ENCODE measurements around the gene NANOS3. TPM values are rescaled to one million over a fixed set of nuclear protein-coding genes. Genes with fewer than 3 reads are reported as not detected.
A peak's percentile ranks its signal among the peaks of the same experiment; 100 is the strongest.

The NANOS3 gene
- polyA plus RNA-seq, 2 donors = not detected

GRCh38 chr19:13884726-13885591 lies 8.0 kb downstream of the NANOS3 start:
- no peaks in the 10 kb centered on the region for H3K9me3 ChIP-seq (ENCODE audit: control insufficient read depth in 2 of 2, insufficient read depth in 1 of 2, low read depth in 1 of 2, low read length in 1 of 2)
- H3K4me3 ChIP-seq (ENCODE audit: low read depth in 1 of 2, low read length in 2 of 2) = peak overlapping the region; percentile 36 to 38
- H3K36me3 ChIP-seq (ENCODE audit: control insufficient read depth in 2 of 2, insufficient read depth in 2 of 2, low read length in 1 of 2) = no peaks in the 10 kb centered on the region
- H3K4me1 ChIP-seq (ENCODE audit: control insufficient read depth in 2 of 2, insufficient read depth in 2 of 2, low read length in 1 of 2) = peaks cover 21 to 45% of the 10 kb centered on the region in 2 donors
- no peaks in the 10 kb centered on the region for H3K27me3 ChIP-seq (ENCODE audit: control insufficient read depth in 1 of 2, insufficient read depth in 2 of 2, low read length in 2 of 2)
- 47 to 48% methylated on average over 26 of the region's 26 CpGs for WGBS, 2 donors
- H3K27ac ChIP-seq (ENCODE audit: low read depth in 2 of 2, low read length in 1 of 2) = peak overlapping the region; percentile 97 to 98

- Histone ChIP-seq H3K27me3 (ENCODE audit: control insufficient read depth in 1 of 2, insufficient read depth in 2 of 2, low read length in 2 of 2) (no peaks in the 10 kb centered on the region), H3K4me1 (ENCODE audit: control insufficient read depth in 2 of 2, insufficient read depth in 2 of 2, low read length in 1 of 2) (peaks cover 18 to 41% of the 10 kb centered on the region in 2 donors), H3K27ac (ENCODE audit: low read depth in 2 of 2, low read length in 1 of 2) (peak overlapping the region; percentile 97 to 98), H3K4me3 (ENCODE audit: low read depth in 1 of 2, low read length in 2 of 2) (peak overlapping the region; percentile 36 to 38), H3K36me3 (ENCODE audit: control insufficient read depth in 2 of 2, insufficient read depth in 2 of 2, low read length in 1 of 2) (no peaks in the 10 kb centered on the region), H3K9me3 (ENCODE audit: control insufficient read depth in 2 of 2, insufficient read depth in 1 of 2, low read depth in 1 of 2, low read length in 1 of 2) (no peaks in the 10 kb centered on the region)
- 81 to 85% methylated on average over 20 of the region's 20 CpGs for WGBS, 2 donors
Measured at GRCh38 chr19:13885826-13886365, 9.0 kb downstream of the NANOS3 start.

GRCh38 chr19:13887018-13887436 lies 10.1 kb downstream of the NANOS3 start:
- WGBS, 2 donors = 40 to 57% methylated on average over 16 of the region's 16 CpGs
- Histone ChIP-seq H3K27me3 (ENCODE audit: control insufficient read depth in 1 of 2, insufficient read depth in 2 of 2, low read length in 2 of 2) (no peaks in the 10 kb centered on the region), H3K4me3 (ENCODE audit: low read depth in 1 of 2, low read length in 2 of 2) (peak overlapping the region in 1 of 2 donors; percentile 22), H3K36me3 (ENCODE audit: control insufficient read depth in 2 of 2, insufficient read depth in 2 of 2, low read length in 1 of 2) (no peaks in the 10 kb centered on the region), H3K27ac (ENCODE audit: low read depth in 2 of 2, low read length in 1 of 2) (peak overlapping the region; percentile 97 to 98), H3K4me1 (ENCODE audit: control insufficient read depth in 2 of 2, insufficient read depth in 2 of 2, low read length in 1 of 2) (peaks cover 11 to 30% of the 10 kb centered on the region in 2 donors), H3K9me3 (ENCODE audit: control insufficient read depth in 2 of 2, insufficient read depth in 1 of 2, low read depth in 1 of 2, low read length in 1 of 2) (no peaks in the 10 kb centered on the region)

GRCh38 chr19:13887517-13887916 lies 10.6 kb downstream of the NANOS3 start:
- Histone ChIP-seq H3K27me3 (ENCODE audit: control insufficient read depth in 1 of 2, insufficient read depth in 2 of 2, low read length in 2 of 2) (no peaks in the 10 kb centered on the region), H3K36me3 (ENCODE audit: control insufficient read depth in 2 of 2, insufficient read depth in 2 of 2, low read length in 1 of 2) (no peaks in the 10 kb centered on the region), H3K4me3 (ENCODE audit: low read depth in 1 of 2, low read length in 2 of 2) (no peak overlapping the region), H3K9me3 (ENCODE audit: control insufficient read depth in 2 of 2, insufficient read depth in 1 of 2, low read depth in 1 of 2, low read length in 1 of 2) (no peaks in the 10 kb centered on the region), H3K27ac (ENCODE audit: low read depth in 2 of 2, low read length in 1 of 2) (peak overlapping the region; percentile 97 to 98), H3K4me1 (ENCODE audit: control insufficient read depth in 2 of 2, insufficient read depth in 2 of 2, low read length in 1 of 2) (peaks cover 11 to 29% of the 10 kb centered on the region in 2 donors)
- WGBS, 2 donors = 40 to 48% methylated on average over 5 of the region's 5 CpGs

- Histone ChIP-seq H3K9me3 (ENCODE audit: control insufficient read depth in 2 of 2, insufficient read depth in 1 of 2, low read depth in 1 of 2, low read length in 1 of 2) (no peaks in the 10 kb centered on the region), H3K4me1 (ENCODE audit: control insufficient read depth in 2 of 2, insufficient read depth in 2 of 2, low read length in 1 of 2) (peaks cover 8 to 23% of the 10 kb centered on the region in 2 donors), H3K27me3 (ENCODE audit: control insufficient read depth in 1 of 2, insufficient read depth in 2 of 2, low read length in 2 of 2) (no peaks in the 10 kb centered on the region), H3K27ac (ENCODE audit: low read depth in 2 of 2, low read length in 1 of 2) (peak overlapping the region; percentile 97 to 98), H3K36me3 (ENCODE audit: control insufficient read depth in 2 of 2, insufficient read depth in 2 of 2, low read length in 1 of 2) (no peaks in the 10 kb centered on the region), H3K4me3 (ENCODE audit: low read depth in 1 of 2, low read length in 2 of 2) (no peak overlapping the region)
- 52 to 55% methylated on average over 16 of the region's 16 CpGs for WGBS, 2 donors
Measured at GRCh38 chr19:13888281-13888680, 11.3 kb downstream of the NANOS3 start.

- Histone ChIP-seq H3K9me3 (ENCODE audit: control insufficient read depth in 2 of 2, insufficient read depth in 1 of 2, low read depth in 1 of 2, low read length in 1 of 2) (no peaks in the 10 kb centered on the region), H3K27ac (ENCODE audit: low read depth in 2 of 2, low read length in 1 of 2) (no peak overlapping the region), H3K4me1 (ENCODE audit: control insufficient read depth in 2 of 2, insufficient read depth in 2 of 2, low read length in 1 of 2) (peaks cover 6 to 18% of the 10 kb centered on the region in 2 donors), H3K36me3 (ENCODE audit: control insufficient read depth in 2 of 2, insufficient read depth in 2 of 2, low read length in 1 of 2) (no peaks in the 10 kb centered on the region), H3K27me3 (ENCODE audit: control insufficient read depth in 1 of 2, insufficient read depth in 2 of 2, low read length in 2 of 2) (no peaks in the 10 kb centered on the region), H3K4me3 (ENCODE audit: low read depth in 1 of 2, low read length in 2 of 2) (no peak overlapping the region)
- WGBS, 2 donors = 93 to 94% methylated on average over 13 of the region's 13 CpGs
Measured at GRCh38 chr19:13890136-13890535, 13.2 kb downstream of the NANOS3 start.

- Histone ChIP-seq H3K27ac (ENCODE audit: low read depth in 2 of 2, low read length in 1 of 2) (no peak overlapping the region), H3K36me3 (ENCODE audit: control insufficient read depth in 2 of 2, insufficient read depth in 2 of 2, low read length in 1 of 2) (no peaks in the 10 kb centered on the region), H3K27me3 (ENCODE audit: control insufficient read depth in 1 of 2, insufficient read depth in 2 of 2, low read length in 2 of 2) (no peaks in the 10 kb centered on the region), H3K4me1 (ENCODE audit: control insufficient read depth in 2 of 2, insufficient read depth in 2 of 2, low read length in 1 of 2) (peaks cover 0 to 5% of the 10 kb centered on the region in 2 donors), H3K9me3 (ENCODE audit: control insufficient read depth in 2 of 2, insufficient read depth in 1 of 2, low read depth in 1 of 2, low read length in 1 of 2) (no peaks in the 10 kb centered on the region), H3K4me3 (ENCODE audit: low read depth in 1 of 2, low read length in 2 of 2) (no peak overlapping the region)
- 68 to 83% methylated on average over 9 of the region's 9 CpGs for WGBS, 2 donors
Measured at GRCh38 chr19:13892870-13893269, 15.9 kb downstream of the NANOS3 start.

GRCh38 chr19:13894552-13894951 lies 17.6 kb downstream of the NANOS3 start:
- H3K4me1 ChIP-seq (ENCODE audit: control insufficient read depth in 2 of 2, insufficient read depth in 2 of 2, low read length in 1 of 2) = no peaks in the 10 kb centered on the region
- no peak overlapping the region for H3K4me3 ChIP-seq (ENCODE audit: low read depth in 1 of 2, low read length in 2 of 2)
- 80 to 87% methylated on average over 5 of the region's 5 CpGs for WGBS, 2 donors
- no peaks in the 10 kb centered on the region for H3K36me3 ChIP-seq (ENCODE audit: control insufficient read depth in 2 of 2, insufficient read depth in 2 of 2, low read length in 1 of 2)
- no peaks in the 10 kb centered on the region for H3K27me3 ChIP-seq (ENCODE audit: control insufficient read depth in 1 of 2, insufficient read depth in 2 of 2, low read length in 2 of 2)
- no peaks in the 10 kb centered on the region for H3K9me3 ChIP-seq (ENCODE audit: control insufficient read depth in 2 of 2, insufficient read depth in 1 of 2, low read depth in 1 of 2, low read length in 1 of 2)
- no peak overlapping the region for H3K27ac ChIP-seq (ENCODE audit: low read depth in 2 of 2, low read length in 1 of 2)

GRCh38 chr19:13896227-13896626 lies 19.3 kb downstream of the NANOS3 start:
- Histone ChIP-seq H3K27me3 (ENCODE audit: control insufficient read depth in 1 of 2, insufficient read depth in 2 of 2, low read length in 2 of 2) (no peaks in the 10 kb centered on the region), H3K9me3 (ENCODE audit: control insufficient read depth in 2 of 2, insufficient read depth in 1 of 2, low read depth in 1 of 2, low read length in 1 of 2) (no peaks in the 10 kb centered on the region), H3K36me3 (ENCODE audit: control insufficient read depth in 2 of 2, insufficient read depth in 2 of 2, low read length in 1 of 2) (no peaks in the 10 kb centered on the region), H3K4me3 (ENCODE audit: low read depth in 1 of 2, low read length in 2 of 2) (no peak overlapping the region), H3K4me1 (ENCODE audit: control insufficient read depth in 2 of 2, insufficient read depth in 2 of 2, low read length in 1 of 2) (no peaks in the 10 kb centered on the region), H3K27ac (ENCODE audit: low read depth in 2 of 2, low read length in 1 of 2) (no peak overlapping the region)
- 97 to 99% methylated on average over 2 of the region's 2 CpGs for WGBS, 2 donors
